ENCODE data around the gene RAVER1.
"Not testable (repeated sequence)": the region's sequence is repeated elsewhere in the genome, so short reads cannot be mapped to it uniquely, and the experiment has no call there.

Gene RAVER1

DNA sequence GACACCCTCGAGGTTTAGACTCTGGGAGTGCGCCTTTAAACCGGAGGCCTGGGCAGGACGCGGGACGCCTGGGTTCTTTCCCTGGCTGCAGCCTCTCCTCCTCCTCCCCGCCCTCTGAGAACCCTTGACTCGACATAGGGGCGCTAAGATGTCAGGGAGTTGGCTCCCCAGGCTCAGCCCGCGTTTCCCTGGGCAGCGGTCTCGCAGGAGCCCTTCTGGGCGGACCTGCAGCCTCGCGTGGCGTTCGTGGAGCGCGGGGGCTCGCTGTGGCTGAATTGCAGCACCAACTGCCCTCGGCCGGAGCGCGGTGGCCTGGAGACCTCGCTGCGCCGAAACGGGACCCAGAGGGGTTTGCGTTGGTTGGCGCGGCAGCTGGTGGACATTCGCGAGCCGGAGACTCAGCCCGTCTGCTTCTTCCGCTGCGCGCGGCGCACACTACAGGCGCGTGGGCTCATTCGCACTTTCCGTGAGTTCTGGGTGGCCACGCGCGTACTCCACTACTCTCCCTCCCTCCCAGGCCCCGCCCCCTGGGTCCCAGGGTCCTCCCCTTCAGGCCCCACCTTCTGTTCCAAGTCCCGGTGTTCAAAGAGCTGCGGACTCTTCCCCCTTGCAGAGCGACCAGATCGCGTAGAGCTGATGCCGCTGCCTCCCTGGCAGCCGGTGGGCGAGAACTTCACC lies 42.3 kb downstream of the RAVER1 start:
- FAIRE-seq (no peak), DNase-seq (ENCODE audit: low spot score) (no peak)

DNA sequence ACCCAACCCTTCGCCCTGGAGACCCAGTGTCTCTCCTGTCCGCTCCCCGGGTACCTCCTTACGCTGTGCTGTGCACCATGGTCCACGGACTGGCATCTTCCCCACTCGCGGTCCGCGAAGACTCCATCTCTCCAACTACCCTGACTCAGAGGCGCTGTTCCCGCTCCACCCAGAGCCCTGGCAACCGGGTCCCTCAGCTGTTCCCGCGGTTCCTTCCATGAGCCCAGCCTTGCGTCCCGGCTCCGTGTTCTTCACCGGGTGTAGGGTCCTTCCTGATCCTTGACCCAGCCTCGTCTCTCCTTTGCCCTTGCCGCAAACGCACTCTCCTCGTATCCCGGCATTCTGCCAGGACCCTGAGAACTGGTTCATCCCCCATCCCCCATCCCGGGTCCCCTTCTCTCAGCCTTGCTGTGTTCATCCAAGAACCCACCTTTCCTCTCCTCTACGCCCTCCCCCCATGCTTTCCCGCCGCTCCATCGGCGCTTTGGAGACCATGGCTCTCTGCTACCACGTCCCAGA lies 42.9 kb downstream of the RAVER1 start:
- FAIRE-seq, result no peak
- no peak for DNase-seq (ENCODE audit: low spot score)

DNA sequence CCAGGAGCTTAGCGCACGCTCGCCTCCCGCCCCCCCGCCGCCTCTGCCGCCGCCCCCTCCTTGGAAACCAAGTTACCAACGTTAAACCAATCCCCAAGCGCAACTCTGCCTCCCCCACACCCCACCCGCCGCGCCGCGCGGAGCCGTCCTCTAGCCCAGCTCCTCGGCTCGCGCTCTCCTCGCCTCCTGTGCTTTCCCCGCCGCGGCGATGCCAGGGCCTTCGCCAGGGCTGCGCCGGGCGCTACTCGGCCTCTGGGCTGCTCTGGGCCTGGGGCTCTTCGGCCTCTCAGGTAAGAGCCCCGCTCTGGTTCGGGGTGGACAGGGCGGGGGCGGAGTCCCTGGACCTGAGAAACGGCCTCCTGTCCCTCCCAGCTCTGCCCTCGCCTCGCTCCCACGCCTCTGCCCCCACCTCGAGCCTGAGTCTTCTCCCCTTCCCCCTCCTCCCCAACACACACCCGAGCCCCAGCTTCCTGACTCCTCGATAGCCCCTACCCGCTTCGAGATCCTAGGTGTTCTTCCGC lies 43.4 kb downstream of the RAVER1 start, which contains the start of gene ICAM5:
ICAM5 (plus strand) TSS at position 117 of the 521 bp plus-strand sequence; CDS start at position 209, 92 bp downstream.
- FAIRE-seq, result no peak
- no peak for DNase-seq (ENCODE audit: low spot score)

DNA sequence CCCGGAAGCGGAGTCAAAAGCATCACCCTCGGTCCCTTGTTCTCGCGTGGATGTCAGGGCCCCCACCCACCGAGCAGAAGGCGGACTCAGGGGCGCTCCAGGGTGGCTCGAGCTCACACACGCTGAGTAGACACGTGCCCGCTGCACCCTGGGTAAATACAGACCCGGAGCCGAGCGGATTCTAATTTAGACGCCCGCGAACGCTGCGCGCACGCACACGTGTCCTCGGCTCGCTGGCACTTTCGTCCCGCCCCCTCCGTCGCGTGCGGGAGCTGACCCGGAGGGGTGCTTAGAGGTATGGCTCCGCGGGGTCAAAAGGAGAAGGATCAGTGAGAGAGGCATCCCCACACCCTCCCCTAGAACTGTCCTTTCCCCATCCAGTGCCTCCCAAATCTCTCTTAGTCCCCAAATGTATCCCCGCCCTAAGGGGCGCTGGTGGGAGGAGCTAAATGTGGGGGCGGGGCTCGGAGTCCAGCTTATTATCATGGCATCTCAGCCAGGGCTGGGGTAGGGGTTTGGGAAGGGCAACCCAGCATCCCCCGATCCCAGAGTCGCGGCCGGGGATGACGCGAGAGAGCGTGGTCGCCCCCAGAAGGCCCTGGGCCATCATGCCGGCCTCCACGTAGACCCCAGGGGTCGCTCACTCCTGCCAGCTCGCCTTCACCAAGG lies 44.0 kb downstream of the RAVER1 start:
- FAIRE-seq (no peak), DNase-seq (ENCODE audit: low spot score) (no peak)

DNA sequence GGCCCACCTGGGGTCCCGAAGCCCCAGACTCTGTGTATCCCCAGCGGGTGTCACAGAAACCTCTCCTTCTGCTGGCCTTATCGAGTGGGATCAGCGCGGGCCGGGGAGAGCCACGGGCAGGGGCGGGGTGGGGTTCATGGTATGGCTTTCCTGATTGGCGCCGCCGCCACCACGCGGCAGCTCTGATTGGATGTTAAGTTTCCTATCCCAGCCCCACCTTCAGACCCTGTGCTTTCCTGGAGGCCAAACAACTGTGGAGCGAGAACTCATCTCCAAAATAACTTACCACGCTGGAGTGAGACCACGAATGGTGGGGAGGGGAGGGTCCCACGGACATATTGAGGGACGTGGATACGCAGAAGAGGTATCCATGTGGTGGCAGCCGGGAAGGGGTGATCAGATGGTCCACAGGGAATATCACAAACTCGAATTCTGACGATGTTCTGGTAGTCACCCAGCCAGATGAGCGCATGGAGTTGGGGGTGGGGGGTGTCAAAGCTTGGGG lies 44.6 kb downstream of the RAVER1 start:
- no peak for FAIRE-seq
- DNase-seq (ENCODE audit: low spot score), result no peak

DNA sequence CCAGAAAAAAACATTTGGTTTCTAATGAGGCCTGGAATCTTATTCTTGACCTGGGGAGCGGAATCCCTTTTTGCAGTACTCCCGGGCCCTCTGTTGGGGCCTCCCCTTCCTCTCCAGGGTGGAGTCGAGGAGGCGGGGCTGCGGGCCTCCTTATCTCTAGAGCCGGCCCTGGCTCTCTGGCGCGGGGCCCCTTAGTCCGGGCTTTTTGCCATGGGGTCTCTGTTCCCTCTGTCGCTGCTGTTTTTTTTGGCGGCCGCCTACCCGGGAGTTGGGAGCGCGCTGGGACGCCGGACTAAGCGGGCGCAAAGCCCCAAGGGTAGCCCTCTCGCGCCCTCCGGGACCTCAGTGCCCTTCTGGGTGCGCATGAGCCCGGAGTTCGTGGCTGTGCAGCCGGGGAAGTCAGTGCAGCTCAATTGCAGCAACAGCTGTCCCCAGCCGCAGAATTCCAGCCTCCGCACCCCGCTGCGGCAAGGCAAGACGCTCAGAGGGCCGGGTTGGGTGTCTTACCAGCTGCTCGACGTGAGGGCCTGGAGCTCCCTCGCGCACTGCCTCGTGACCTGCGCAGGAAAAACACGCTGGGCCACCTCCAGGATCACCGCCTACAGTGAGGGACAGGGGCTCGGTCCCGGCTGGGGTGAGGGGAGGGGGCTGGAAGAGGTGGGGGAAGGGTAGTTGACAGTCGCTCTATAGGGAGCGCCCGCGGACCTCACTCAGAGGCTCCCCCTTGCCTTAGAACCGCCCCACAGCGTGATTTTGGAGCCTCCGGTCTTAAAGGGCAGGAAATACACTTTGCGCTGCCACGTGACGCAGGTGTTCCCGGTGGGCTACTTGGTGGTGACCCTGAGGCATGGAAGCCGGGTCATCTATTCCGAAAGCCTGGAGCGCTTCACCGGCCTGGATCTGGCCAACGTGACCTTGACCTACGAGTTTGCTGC lies 46.3 kb downstream of the RAVER1 start, which contains the start of gene ICAM4:
ICAM4 (plus strand) TSS at position 153 of the 935 bp plus-strand sequence; CDS start at position 211, 58 bp downstream.
- no peak for DNase-seq (ENCODE audit: low spot score)
- FAIRE-seq, result no peak

DNA sequence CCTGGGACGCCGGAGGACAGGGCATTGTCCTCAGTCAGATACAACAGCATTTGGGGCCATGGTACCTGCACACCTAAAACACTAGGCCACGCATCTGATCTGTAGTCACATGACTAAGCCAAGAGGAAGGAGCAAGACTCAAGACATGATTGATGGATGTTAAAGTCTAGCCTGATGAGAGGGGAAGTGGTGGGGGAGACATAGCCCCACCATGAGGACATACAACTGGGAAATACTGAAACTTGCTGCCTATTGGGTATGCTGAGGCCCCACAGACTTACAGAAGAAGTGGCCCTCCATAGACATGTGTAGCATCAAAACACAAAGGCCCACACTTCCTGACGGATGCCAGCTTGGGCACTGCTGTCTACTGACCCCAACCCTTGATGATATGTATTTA lies 47.9 kb downstream of the RAVER1 start:
- FAIRE-seq (no peak), DNase-seq (ENCODE audit: low spot score) (no peak)

DNA sequence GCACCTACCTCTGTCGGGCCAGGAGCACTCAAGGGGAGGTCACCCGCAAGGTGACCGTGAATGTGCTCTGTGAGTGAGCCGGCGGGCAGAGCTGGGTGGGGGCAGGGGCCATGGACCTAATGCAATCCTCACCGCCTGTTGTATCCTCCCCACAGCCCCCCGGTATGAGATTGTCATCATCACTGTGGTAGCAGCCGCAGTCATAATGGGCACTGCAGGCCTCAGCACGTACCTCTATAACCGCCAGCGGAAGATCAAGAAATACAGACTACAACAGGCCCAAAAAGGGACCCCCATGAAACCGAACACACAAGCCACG lies 48.4 kb downstream of the RAVER1 start:
- DNase-seq (ENCODE audit: low spot score), result no peak
- no peak for FAIRE-seq

DNA sequence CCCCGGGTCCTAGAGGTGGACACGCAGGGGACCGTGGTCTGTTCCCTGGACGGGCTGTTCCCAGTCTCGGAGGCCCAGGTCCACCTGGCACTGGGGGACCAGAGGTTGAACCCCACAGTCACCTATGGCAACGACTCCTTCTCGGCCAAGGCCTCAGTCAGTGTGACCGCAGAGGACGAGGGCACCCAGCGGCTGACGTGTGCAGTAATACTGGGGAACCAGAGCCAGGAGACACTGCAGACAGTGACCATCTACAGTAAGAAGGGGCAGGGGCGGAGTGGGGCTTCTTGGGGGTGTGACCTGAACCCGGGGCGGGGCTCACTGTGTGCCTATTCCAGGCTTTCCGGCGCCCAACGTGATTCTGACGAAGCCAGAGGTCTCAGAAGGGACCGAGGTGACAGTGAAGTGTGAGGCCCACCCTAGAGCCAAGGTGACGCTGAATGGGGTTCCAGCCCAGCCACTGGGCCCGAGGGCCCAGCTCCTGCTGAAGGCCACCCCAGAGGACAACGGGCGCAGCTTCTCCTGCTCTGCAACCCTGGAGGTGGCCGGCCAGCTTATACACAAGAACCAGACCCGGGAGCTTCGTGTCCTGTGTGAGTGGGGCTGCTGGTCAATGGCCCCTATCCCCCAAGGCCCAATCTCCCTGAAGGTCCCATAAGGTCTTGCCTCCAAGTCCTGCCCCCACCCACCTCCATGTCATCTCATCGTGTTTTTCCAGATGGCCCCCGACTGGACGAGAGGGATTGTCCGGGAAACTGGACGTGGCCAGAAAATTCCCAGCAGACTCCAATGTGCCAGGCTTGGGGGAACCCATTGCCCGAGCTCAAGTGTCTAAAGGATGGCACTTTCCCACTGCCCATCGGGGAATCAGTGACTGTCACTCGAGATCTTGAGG lies 49.0 kb downstream of the RAVER1 start:
- no peak for FAIRE-seq
- DNase-seq (ENCODE audit: low spot score), result no peak

DNA sequence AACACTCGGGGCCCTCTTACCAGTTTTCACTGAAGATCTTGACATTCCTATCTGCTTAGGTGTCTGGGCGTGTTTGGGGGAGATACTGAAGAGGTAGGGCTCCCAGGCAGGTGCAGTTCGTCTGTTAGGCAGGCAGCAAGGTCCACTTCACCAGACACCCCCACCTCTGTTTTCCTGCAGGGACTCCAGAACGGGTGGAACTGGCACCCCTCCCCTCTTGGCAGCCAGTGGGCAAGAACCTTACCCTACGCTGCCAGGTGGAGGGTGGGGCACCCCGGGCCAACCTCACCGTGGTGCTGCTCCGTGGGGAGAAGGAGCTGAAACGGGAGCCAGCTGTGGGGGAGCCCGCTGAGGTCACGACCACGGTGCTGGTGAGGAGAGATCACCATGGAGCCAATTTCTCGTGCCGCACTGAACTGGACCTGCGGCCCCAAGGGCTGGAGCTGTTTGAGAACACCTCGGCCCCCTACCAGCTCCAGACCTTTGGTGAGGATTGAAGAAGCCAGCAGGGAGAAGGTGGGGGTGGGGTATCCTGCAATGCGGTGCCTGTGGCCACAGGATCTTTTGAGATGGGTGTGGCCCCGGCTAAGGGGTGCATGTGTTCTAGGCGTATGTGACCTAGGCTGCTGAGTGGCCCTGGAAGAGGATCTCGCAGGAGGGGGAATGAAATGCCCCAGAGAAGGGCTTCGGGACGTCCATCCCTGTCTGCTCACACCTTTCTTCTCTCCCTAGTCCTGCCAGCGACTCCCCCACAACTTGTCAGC lies 49.8 kb downstream of the RAVER1 start:
- DNase-seq (ENCODE audit: low spot score) (peak; percentile 20), FAIRE-seq (no peak)

DNA sequence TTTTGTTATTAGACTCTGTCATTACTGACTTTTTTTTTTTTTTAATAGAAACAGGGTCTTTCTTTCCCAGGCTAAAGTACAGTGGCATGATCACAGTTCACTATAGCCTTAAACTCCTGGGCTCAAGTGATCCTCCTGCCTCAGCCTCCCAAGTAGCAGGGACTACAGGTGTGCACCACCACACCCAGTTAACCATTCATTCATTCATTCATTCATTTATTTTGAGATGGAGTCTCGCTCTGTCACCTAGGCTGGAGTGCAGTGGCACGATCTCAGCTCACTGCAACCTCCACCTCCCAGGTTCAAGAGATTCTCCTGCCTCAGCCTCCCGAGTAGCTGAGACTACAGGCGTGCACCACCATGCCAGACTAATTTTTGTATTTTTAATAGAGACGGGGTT lies 51.3 kb downstream of the RAVER1 start:
- not testable (repeated sequence) for DNase-seq (ENCODE audit: low spot score); FAIRE-seq

DNA sequence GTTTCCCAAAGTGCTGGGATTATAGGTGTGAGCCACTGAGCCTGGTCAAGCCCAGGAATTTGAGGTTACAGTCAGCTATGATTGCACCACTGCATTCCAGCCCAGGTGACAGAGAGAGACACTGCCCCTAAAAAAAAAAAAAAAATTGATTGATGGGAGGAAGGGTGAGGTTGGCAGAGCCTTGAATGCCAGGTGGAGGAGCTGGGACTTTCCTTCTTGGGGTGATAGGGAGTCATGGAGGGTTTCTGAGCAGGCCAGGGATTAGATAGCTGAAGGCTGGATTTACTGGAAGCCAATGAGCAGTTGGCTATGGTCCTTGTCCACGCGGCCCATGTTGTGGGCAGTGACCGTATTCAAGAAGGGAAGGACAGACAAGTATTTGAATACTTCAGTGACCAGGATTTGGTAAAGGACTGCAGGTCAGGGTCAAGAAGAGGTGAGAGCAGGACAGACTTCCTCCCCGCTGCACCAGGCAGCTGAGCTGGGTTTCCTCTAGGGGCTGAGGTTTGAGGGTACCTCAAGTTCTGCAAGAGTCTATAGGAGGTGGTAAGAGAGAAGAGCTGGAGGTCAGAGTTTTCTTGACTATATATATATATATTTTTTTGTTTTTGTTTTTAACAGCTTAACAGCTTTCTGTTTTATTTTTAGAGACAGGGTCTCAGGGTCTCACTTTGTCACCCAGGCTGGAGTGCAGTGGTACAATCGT lies 53.4 kb downstream of the RAVER1 start:
- DNase-seq (ENCODE audit: low spot score) (no peak), FAIRE-seq (no peak)

DNA sequence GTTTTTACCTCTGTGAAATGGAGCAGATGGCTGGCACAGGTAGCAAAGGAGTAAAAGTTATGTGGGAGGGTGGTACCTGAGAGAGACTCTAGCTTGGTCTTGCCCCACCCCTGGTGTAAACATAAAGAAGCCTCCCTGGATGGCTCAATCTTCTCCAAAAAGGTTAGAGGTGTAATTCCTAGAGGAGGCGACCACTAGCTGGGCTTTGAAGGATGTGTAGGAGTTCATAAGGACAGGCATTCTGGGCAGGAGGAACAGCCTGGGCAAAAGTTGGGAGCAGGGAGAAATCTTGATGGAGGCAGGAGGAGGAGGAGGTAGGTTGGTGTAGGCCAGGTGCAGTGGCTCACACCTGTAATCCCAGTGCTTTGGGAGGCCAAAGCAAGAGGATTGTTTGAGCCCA lies 54.4 kb downstream of the RAVER1 start:
- no peak for DNase-seq (ENCODE audit: low spot score)
- FAIRE-seq, result no peak

DNA sequence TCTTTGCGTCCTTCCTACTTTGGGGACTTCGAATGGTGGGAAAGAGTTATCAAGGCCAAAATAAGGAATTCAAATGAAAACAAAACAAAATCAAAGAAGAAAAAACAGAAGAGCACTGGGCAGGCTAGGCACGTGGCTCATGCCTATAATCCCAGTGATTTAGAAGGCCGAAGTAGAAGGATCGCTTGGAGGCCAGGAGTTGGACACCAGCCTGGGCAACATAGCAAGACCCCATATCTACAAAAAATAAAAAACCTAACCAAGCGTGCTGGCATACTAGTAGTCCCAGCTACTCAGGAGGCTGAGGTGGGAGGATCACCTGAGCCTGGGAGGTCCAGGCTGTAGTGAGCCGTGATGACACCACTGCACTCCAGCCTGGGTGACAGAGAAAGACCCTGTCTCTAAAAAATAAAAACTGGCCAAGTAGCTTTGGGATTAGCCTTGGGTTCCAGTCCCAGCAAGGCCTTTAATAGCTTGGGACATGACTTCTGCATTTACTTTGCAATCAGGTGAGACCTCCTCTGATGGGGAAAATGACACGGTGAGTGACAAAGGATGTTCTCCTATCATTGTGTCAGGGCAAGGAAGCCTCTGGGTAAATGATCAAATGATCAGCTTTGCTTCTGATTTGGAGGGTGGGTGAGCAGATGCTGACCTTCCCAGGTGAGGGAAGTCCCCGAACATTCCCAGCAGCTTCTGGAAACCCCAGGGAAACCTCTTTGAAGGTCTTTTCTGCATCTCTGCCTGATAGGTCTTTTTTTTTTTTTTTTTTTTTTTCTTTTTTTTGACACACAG lies 55.3 kb downstream of the RAVER1 start:
- no peak for FAIRE-seq
- DNase-seq (ENCODE audit: low spot score), result no peak

DNA sequence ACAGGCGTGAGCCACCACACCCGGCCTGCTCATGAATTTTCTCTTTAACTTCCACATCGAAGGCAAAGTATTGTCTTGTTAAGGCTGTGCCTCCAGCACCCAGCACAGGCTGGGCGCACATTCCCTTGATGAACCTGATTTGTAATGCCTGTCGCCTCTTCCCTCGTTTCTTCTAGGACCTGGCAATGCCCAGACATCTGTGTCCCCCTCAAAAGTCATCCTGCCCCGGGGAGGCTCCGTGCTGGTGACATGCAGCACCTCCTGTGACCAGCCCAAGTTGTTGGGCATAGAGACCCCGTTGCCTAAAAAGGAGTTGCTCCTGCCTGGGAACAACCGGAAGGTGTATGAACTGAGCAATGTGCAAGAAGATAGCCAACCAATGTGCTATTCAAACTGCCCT lies 58.7 kb downstream of the RAVER1 start:
- FAIRE-seq, result no peak
- DNase-seq (ENCODE audit: low spot score), result no peak

DNA sequence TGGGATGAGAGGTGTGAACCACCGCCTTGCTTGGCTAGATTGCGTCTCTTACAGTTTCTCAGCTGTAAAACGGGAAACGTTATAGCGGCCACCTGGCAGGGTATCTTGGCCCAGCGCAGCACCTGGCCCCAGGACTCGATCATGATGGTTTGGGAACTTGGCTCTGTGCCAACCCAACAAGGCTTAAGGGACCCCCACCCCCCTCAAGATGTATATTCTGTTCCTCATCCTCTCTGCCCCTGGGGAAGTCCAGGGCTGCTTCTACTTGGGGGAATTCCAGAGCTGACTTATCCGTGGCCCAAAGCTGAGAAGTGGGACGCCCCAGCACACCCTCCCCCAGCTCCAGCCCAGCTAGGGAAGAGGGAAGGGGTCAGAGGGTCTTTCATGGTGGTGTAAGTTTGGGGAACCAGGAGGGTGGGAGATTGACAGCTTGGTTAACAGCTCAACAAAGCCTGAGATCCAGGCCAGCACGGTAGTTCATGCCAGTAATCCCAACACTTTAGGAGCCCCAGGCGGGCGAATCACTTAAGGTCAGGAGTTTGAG lies 61.7 kb downstream of the RAVER1 start:
- DNase-seq (ENCODE audit: low spot score) (no peak), FAIRE-seq (no peak)

DNA sequence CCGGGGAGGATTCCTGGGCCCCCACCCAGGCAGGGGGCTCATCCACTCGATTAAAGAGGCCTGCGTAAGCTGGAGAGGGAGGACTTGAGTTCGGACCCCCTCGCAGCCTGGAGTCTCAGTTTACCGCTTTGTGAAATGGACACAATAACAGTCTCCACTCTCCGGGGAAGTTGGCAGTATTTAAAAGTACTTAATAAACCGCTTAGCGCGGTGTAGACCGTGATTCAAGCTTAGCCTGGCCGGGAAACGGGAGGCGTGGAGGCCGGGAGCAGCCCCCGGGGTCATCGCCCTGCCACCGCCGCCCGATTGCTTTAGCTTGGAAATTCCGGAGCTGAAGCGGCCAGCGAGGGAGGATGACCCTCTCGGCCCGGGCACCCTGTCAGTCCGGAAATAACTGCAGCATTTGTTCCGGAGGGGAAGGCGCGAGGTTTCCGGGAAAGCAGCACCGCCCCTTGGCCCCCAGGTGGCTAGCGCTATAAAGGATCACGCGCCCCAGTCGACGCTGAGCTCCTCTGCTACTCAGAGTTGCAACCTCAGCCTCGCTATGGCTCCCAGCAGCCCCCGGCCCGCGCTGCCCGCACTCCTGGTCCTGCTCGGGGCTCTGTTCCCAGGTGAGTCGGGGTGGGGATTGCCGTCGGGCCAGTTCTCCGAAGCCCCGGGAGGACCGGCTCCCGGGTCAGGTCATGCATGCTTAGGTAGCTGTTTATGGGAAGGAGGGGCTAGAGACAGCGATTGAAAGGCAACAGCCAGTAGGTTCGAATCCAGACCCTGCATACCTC lies 62.5 kb downstream of the RAVER1 start, which contains the start of gene ICAM1:
ICAM1 (plus strand) TSS at position 505 of the 779 bp plus-strand sequence; CDS start at position 545, 40 bp downstream.
- FAIRE-seq, result no peak

More for the DNA sequence above, 62.5 kb downstream of the RAVER1 start, which contains the start of gene ICAM1:
- no peak for DNase-seq (ENCODE audit: low spot score)

All from urothelium cell line (cell line).